ENCODE results near the gene LRP2BP.

The LRP2BP gene

GRCh38 chr4:185395238-185395955 lies at the start of gene LRP2BP:
LRP2BP (minus strand) TSS chr4:185395924; CDS start chr4:185378186, 17,738 bp downstream.
- TF ChIP-seq, protein P1, sequence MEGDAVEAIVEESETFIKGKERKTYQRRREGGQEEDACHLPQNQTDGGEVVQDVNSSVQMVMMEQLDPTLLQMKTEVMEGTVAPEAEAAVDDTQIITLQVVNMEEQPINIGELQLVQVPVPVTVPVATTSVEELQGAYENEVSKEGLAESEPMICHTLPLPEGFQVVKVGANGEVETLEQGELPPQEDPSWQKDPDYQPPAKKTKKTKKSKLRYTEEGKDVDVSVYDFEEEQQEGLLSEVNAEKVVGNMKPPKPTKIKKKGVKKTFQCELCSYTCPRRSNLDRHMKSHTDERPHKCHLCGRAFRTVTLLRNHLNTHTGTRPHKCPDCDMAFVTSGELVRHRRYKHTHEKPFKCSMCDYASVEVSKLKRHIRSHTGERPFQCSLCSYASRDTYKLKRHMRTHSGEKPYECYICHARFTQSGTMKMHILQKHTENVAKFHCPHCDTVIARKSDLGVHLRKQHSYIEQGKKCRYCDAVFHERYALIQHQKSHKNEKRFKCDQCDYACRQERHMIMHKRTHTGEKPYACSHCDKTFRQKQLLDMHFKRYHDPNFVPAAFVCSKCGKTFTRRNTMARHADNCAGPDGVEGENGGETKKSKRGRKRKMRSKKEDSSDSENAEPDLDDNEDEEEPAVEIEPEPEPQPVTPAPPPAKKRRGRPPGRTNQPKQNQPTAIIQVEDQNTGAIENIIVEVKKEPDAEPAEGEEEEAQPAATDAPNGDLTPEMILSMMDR (conservative IDR thresholded peaks at IDR 0.05; ENCODE audit: low read depth, low read length): no peak
- peak; percentile 75 for DNase-seq (ENCODE audit: low read depth)
- H3K4me3 ChIP-seq (ENCODE audit: low read length): peak within 1 kb of the TSS; percentile 72

DNA sequence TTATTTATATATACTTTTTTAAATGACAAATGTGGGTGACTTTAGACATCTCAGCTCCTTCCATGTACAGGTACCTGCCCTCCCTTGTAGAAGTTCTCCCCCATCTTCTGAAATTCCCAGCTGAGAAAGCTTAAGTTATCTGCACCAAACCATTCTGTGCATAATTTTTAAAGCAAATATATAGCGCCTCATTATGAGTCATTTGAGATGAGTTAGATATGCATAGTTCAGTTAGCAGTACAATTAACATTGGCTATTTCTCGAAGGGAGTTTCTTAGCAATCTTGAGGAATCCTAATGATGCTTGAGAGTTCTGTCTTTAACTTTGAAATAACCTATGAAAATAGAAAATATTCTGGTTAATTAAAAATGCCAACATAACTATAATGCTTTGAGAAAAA lies 49.5 kb upstream of the LRP2BP start:
- no peak for DNase-seq (ENCODE audit: low read depth)
- H3K4me3 ChIP-seq (ENCODE audit: low read length): no peak overlapping the region
- TF ChIP-seq, protein P1 (conservative IDR thresholded peaks at IDR 0.05; ENCODE audit: low read depth, low read length): no peak

- no peak for DNase-seq (ENCODE audit: low read depth)
- TF ChIP-seq, protein P1 (conservative IDR thresholded peaks at IDR 0.05; ENCODE audit: low read depth, low read length): no peak
- H3K4me3 ChIP-seq (ENCODE audit: low read length): no peak overlapping the region
These were observed 45.8 kb upstream of the LRP2BP start for GRCh38 chr4:185441479-185441878.

DNA sequence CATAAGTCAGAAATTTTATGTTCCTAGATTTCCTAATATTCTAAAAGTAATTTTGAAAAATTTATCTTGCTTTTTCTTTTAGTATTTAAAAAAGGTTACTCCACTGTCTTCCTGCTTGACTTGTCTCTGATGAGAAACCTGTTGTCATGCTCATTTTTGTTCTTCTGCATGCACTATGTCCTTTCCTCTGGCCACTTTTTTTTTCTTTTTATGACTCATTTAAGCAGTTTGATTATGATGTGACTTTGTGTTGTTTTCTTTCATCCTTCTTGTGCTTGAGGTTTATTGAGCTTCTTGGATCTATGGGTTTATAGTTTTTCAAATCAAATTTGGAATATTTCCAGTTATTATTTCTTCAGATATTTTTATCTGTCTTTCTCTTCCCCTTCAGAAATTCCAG lies 42.1 kb upstream of the LRP2BP start:
- no peak for DNase-seq (ENCODE audit: low read depth)
- H3K4me3 ChIP-seq (ENCODE audit: low read length): no peak overlapping the region
- TF ChIP-seq, protein P1 (conservative IDR thresholded peaks at IDR 0.05; ENCODE audit: low read depth, low read length): no peak

GRCh38 chr4:185435466-185435865 lies 39.7 kb upstream of the LRP2BP start:
- no peak for DNase-seq (ENCODE audit: low read depth)
- TF ChIP-seq, protein P1 (conservative IDR thresholded peaks at IDR 0.05; ENCODE audit: low read depth, low read length): no peak
- H3K4me3 ChIP-seq (ENCODE audit: low read length): no peak overlapping the region

DNA sequence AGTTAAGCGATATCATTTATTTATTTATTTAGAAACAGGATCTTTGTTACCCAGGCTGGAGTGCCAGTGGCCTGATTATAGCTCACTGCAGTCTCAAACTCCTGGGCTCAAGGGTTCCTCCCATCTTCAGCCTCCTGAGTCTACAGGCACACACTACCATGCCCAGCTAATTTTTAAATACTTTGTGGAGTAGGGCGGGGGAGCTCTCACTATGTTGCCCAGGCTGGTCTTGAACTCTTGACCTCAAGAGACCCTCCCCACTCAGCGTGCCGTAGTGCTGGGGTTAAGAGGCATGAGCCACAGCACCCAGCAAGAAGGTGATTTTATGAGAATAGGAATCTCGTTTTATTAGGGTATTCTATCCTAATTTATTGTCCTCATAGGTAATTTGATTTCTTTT lies 33.9 kb upstream of the LRP2BP start:
- no peak overlapping the region for H3K4me3 ChIP-seq (ENCODE audit: low read length)
- TF ChIP-seq, protein P1 (conservative IDR thresholded peaks at IDR 0.05; ENCODE audit: low read depth, low read length): no peak
- DNase-seq (ENCODE audit: low read depth): no peak
